K562 (cell line): Measurements from ENCODE around the gene FCHO2. TPM values are rescaled to one million over a fixed set of nuclear protein-coding genes. Genes with fewer than 3 reads are reported as not detected.

Experiments used
- ATAC-seq: fragments of 200-7000 bp; cut with Tn5 transposase; 3 replicates; pipeline ENCODE4 v1.9.1; 2020; ENCODE audit warnings: moderate library complexity
- BruUV-seq: library from RNA; stranded (reverse); fragments of 400-500 nt; replicated peaks from 2 replicates; lab custom pipeline; 2021; lab: Mats Ljungman, UMichigan
- CTCF ChIA-PET: fragments of 300-600 bp; formaldehyde crosslinking; extraction: SDS; loops from one replicate; lab custom pipeline; 2021; ENCODE audit warnings: low intra/inter-chr PET ratio; lab: Yijun Ruan, JAX
- POLR2A ChIA-PET: fragments of 300-600, 350-650 bp; sonication (Branson Sonifier 250); formaldehyde crosslinking; extraction: SDS; loops from one replicate; lab custom pipeline; 2021; ENCODE audit warnings: antibody characterized with exemption, inconsistent platforms; lab: Yijun Ruan, JAX
- DNase-seq, 4 experiments: peaks; one replicate each; pipeline versions ENCODE4 v3.0.0 to v3.0.0-alpha.2; 2011 to 2018; ENCODE audit warnings: low spot score in 3 of 4, mixed read lengths in 3 of 4; ENCODE audit errors: extremely low read depth in 1 of 4
- FAIRE-seq: peaks from 2 replicates; lab custom pipeline; 2011; peaks lifted over from hg19 to GRCh38; lab: Jason Lieb, UNC
- H2AFZ ChIP-seq: 2 replicates; pipeline ENCODE4 v1.6.0; 2011; ENCODE audit warnings: low read depth, low read length, control low read depth, inconsistent platforms
- H3K27ac ChIP-seq: fragments of 200-600 bp; 3 replicates; pipeline ENCODE4 v1.8.0; 2011; ENCODE audit warnings: low read depth, mild to moderate bottlenecking, control low read depth, inconsistent platforms, low read length, moderate library complexity, mixed read lengths; ENCODE audit errors: extremely low read depth
- H3K27me3 ChIP-seq, 2 experiments: fragments of 300-600 bp in 1 of 2; 2 replicates in 1 of 2; 3 replicates in 1 of 2; pipeline versions ENCODE4 v1.6.0 to v1.8.0; 2011; ENCODE audit warnings: inconsistent platforms in 2 of 2, low read length in 2 of 2, mild to moderate bottlenecking in 1 of 2, mixed read lengths in 1 of 2, moderate library complexity in 1 of 2; ENCODE audit not compliant: control insufficient read depth in 2 of 2, insufficient read depth in 2 of 2
- H3K36me3 ChIP-seq: fragments of 300-600 bp; 3 replicates; pipeline ENCODE4 v1.8.0; 2011; ENCODE audit warnings: mild to moderate bottlenecking, low read length, inconsistent platforms; ENCODE audit not compliant: control insufficient read depth, insufficient read depth
- H3K4me1 ChIP-seq, 2 experiments: fragments of 200-600 bp in 1 of 2; replicated peaks in 1 of 2; 2 replicates in 1 of 2; 3 replicates in 1 of 2; pipeline versions ENCODE4 v1.5.1 to v1.8.0; 2011; ENCODE audit warnings: inconsistent platforms in 2 of 2, low read length in 2 of 2, mild to moderate bottlenecking in 1 of 2, mixed read lengths in 1 of 2, moderate library complexity in 1 of 2; ENCODE audit not compliant: control insufficient read depth in 2 of 2, insufficient read depth in 2 of 2
- H3K4me2 ChIP-seq: 2 replicates; pipeline ENCODE4 v1.6.1; 2011; ENCODE audit warnings: low read length, control low read depth, inconsistent platforms, mixed read lengths; ENCODE audit not compliant: insufficient read depth
- H3K4me3 ChIP-seq: fragments of 200-600 bp; sonication (generic), shearing (Covaris generic); 2 replicates; pipeline ENCODE4 v1.5.1; 2016; ENCODE audit warnings: control low read depth, inconsistent platforms
- H3K79me2 ChIP-seq: fragments of 200-600 bp; 3 replicates; pipeline ENCODE4 v1.8.0; 2011; ENCODE audit warnings: low read length, inconsistent platforms; ENCODE audit not compliant: control insufficient read depth, insufficient read depth
- H3K9ac ChIP-seq, 2 experiments: 2 replicates each; pipeline versions ENCODE4 v1.6.0 to v1.6.1; 2011; ENCODE audit warnings: low read depth in 2 of 2, low read length in 2 of 2, control low read depth in 1 of 2, inconsistent platforms in 1 of 2, mild to moderate bottlenecking in 1 of 2, mixed read lengths in 1 of 2; ENCODE audit not compliant: insufficient read depth in 1 of 2
- H3K9me1 ChIP-seq: one replicate; pipeline ENCODE4 v1.6.0; 2011; ENCODE audit warnings: inconsistent platforms, mild to moderate bottlenecking, low read length, moderate library complexity; ENCODE audit not compliant: control insufficient read depth, insufficient read depth
- H3K9me3 ChIP-seq: replicated peaks from 2 replicates; pipeline ENCODE4 v1.5.1; 2011; ENCODE audit warnings: low read depth, low read length, inconsistent platforms; ENCODE audit not compliant: control insufficient read depth, insufficient read depth
- H4K20me1 ChIP-seq: replicated peaks from 2 replicates; pipeline ENCODE4 v1.6.1; 2011; ENCODE audit warnings: low read length, inconsistent platforms, mixed read lengths; ENCODE audit not compliant: control insufficient read depth, insufficient read depth
- SPI1 ChIP-seq: IDR thresholded peaks from 2 replicates; pipeline ENCODE4 v1.6.1; 2011; ENCODE audit warnings: low read depth, low read length, control low read depth, borderline replicate concordance
- WGBS: fragments of 100-300 bp; shearing (Covaris generic); methylation state at CpG from one replicate; pipeline ENCODE4 v1.1.6; 2016; ENCODE audit warnings: low coverage, mixed read lengths; ENCODE audit not compliant: insufficient coverage; ENCODE audit errors: missing lambda C conversion rate; 5-methylcytosine and 5-hydroxymethylcytosine counted together
- in situ Hi-C: fragments of 300-500 bp; cut with MboI; formaldehyde crosslinking; loops from 4 replicates; pipeline ENCODE4 v1.15.0; 2018; ENCODE audit warnings: inconsistent platforms, mixed read lengths
- intact Hi-C: fragments of 100-400 bp; cut with micrococcal nuclease; formaldehyde crosslinking; loops from 2 replicates; pipeline ENCODE4 v1.14.2; 2022
- polyA plus RNA-seq, 8 experiments: library from polyadenylated mRNA; depleted of rRNA in 4 of 8; stranded (reverse) in 5 of 8; unstranded in 3 of 8; fragments of >200 nt; fragmentation: Nextera tagmentation in 2 of 8; fragmentation: Illumina TruSeq in 1 of 8; extraction: Ambion mirVana in 2 of 8; extraction: Trizol in 1 of 8; gene quantifications; 2 replicates each; pipeline versions ENCODE4 v1.2.1 to v1.2.3, GENCODE V29; 2011 to 2014; ENCODE audit warnings: inconsistent platforms in 1 of 8, missing spikeins in 1 of 8
- total RNA-seq, 7 experiments: library from RNA; depleted of rRNA in 6 of 7; stranded (reverse); fragments of >200 nt in 6 of 7; fragmentation: Illumina TruSeq in 2 of 7; extraction: Trizol in 2 of 7; gene quantifications; 2 replicates each; pipeline versions ENCODE4 v1.2.1 to v1.2.3, GENCODE V29; 2011 to 2021; ENCODE audit warnings: low replicate concordance in 1 of 7
- TF ChIP-seq, protein P1 (sequence below): conservative IDR thresholded peaks from 2 replicates; pipeline ENCODE4 v1.6.1; 2011; ENCODE audit warnings: low read depth, mild to moderate bottlenecking, low read length; ENCODE audit not compliant: control insufficient read depth

FCHO2 gene
- total and polyA plus RNA-seq, 9 of the 15 experiments (the other 6 are each of a cell fraction or from before 2014, with no cell fraction given): 4.4 to 13.4 (median 8.3) TPM

DNA sequence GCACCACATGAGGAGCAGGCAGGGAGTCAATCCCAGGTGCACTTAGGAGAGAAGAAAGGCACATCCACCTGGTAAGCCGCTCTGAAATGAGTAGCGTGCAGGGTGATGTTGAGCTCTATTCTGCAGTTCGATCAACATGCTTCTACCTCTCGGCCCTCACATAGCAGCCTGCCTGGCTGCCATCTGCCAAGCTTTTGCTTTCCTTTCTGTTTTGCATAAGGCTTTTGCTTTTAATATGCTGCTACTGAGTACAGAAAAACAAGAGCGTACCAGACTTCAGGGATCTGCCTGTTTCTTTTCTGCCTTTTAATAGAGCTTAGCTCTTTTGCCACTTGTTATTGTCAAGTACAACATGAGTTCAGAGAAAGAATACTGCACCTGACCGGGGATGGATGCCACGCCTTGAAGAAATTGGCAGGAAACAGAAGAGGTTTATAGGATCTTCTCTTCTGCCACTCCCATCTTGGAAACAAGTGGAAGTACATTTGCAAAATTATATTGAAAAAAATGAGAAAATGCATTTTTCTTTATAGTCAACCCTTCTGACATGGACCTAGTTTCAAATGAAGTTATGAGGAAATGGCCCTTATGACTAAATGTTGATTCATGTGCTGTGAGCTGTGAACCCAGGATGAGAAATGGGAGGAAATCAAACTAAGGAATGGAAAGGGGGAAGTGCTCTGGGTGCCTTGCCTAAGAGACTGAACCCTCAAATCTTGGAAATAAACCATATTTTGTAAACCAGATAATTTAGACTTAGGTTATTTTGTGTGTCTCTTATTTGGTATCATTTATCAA lies 4.0 kb upstream of the FCHO2 start:
- no peak for DNase-seq
- H3K9me1 ChIP-seq: no peaks in the 10 kb centered on the region
- H3K27me3 ChIP-seq: no peaks in the 10 kb centered on the region
- no peak overlapping the region for H3K27ac ChIP-seq
- no TSS peak for BruUV-seq
- no peak for FAIRE-seq
- intact Hi-C loops: no loop called here
- POLR2A ChIA-PET: no interaction called here
- no peaks in the 10 kb centered on the region for H4K20me1 ChIP-seq
- WGBS: 78% methylated on average over 7 of the region's 7 CpGs
- TF ChIP-seq SPI1: peak; percentile 62; the same call in 1 of the 2 replicates
- TF ChIP-seq, protein P1, sequence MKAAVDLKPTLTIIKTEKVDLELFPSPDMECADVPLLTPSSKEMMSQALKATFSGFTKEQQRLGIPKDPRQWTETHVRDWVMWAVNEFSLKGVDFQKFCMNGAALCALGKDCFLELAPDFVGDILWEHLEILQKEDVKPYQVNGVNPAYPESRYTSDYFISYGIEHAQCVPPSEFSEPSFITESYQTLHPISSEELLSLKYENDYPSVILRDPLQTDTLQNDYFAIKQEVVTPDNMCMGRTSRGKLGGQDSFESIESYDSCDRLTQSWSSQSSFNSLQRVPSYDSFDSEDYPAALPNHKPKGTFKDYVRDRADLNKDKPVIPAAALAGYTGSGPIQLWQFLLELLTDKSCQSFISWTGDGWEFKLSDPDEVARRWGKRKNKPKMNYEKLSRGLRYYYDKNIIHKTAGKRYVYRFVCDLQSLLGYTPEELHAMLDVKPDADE: no peak
- H3K36me3 ChIP-seq: no peaks in the 10 kb centered on the region
- H3K79me2 ChIP-seq: peaks cover 28% of the 10 kb centered on the region
- no peak overlapping the region for H3K4me2 ChIP-seq
- H3K9me3 ChIP-seq: no peaks in the 10 kb centered on the region
- H3K4me1 ChIP-seq: peaks cover 19 to 24% of the 10 kb centered on the region in 2 experiments
- H3K9ac ChIP-seq: no peak overlapping the region; a peak in 1 of 4 replicates
- CTCF ChIA-PET: no interaction called here
- ATAC-seq: no peak
- H3K4me3 ChIP-seq: no peak overlapping the region
- no peak overlapping the region for H2AFZ ChIP-seq
- in situ Hi-C loops: no loop called here
